OCI-LY7 (cell line): ENCODE data around the gene RAB6B.

Experiments
- EZH2phosphoT487 ChIP-seq: fragments of 200-600 bp; sonication (generic); IDR thresholded peaks from 2 replicates; pipeline ENCODE4 v1.6.1; 2018; ENCODE audit warnings: low read depth, borderline replicate concordance, mild to moderate bottlenecking, mixed run types, antibody characterized with exemption, low read length, moderate library complexity, mixed read lengths
- TF ChIP-seq, protein P1 (sequence below): fragments of 200-600 bp; sonication (generic); conservative IDR thresholded peaks from 2 replicates; pipeline ENCODE4 v1.5.1; 2014; ENCODE audit warnings: mild to moderate bottlenecking, antibody characterized with exemption, low read length, moderate library complexity, mixed read lengths

DNA sequence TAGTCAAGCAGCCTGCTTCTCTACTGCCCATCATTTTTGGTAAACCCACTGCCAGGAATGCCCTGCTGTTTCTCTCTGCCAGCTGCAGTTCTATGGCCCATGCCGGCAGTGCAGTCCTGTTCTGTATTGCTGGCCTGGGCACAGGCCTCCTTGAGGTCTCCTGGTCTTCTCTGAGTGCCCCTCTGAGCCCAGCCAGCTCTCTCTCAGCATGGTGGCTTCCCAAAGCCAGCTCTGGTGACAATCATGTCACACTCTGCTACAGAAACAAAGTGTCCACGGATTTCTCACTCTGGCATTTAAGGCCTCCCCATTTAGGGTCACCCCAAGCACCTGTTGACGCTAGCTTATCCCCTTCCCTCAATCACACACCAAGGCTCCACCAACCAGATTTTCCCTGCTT lies 65.6 kb downstream of the RAB6B start:
- TF ChIP-seq, protein P1, sequence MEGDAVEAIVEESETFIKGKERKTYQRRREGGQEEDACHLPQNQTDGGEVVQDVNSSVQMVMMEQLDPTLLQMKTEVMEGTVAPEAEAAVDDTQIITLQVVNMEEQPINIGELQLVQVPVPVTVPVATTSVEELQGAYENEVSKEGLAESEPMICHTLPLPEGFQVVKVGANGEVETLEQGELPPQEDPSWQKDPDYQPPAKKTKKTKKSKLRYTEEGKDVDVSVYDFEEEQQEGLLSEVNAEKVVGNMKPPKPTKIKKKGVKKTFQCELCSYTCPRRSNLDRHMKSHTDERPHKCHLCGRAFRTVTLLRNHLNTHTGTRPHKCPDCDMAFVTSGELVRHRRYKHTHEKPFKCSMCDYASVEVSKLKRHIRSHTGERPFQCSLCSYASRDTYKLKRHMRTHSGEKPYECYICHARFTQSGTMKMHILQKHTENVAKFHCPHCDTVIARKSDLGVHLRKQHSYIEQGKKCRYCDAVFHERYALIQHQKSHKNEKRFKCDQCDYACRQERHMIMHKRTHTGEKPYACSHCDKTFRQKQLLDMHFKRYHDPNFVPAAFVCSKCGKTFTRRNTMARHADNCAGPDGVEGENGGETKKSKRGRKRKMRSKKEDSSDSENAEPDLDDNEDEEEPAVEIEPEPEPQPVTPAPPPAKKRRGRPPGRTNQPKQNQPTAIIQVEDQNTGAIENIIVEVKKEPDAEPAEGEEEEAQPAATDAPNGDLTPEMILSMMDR, result no peak
- no peak for TF ChIP-seq EZH2phosphoT487
